Caco-2 (cell line): ENCODE results near the gene KLRK1. TPM values are rescaled to one million over a fixed set of nuclear protein-coding genes. Genes with fewer than 3 reads are reported as not detected.
"Not testable (repeated sequence)": the region's sequence is repeated elsewhere in the genome, so short reads cannot be mapped to it uniquely, and the experiment has no call there.

Experiments used
- BruUV-seq: library from RNA; stranded (reverse); fragments of 400-500 nt; replicated peaks from 2 replicates; lab custom pipeline; 2021; lab: Mats Ljungman, UMichigan
- CTCF ChIA-PET: fragments of 300-600 bp; sonication (Branson Sonifier 250); formaldehyde crosslinking; loops from one replicate; lab custom pipeline; 2022; ENCODE audit warnings: antibody characterized with exemption; lab: Charles Lee
- POLR2A ChIA-PET: fragments of 300-600 bp; sonication (Branson Sonifier 250); formaldehyde crosslinking; loops from one replicate; lab custom pipeline; 2022; ENCODE audit warnings: antibody characterized with exemption; lab: Charles Lee
- DNase-seq, 2 experiments: peaks; one replicate each; pipeline versions ENCODE4 v3.0.0 to v3.0.0-alpha.2; 2020 to 2022
- H3K27me3 ChIP-seq: replicated peaks from 2 replicates; pipeline ENCODE4 v1.6.0; 2011; ENCODE audit warnings: low read length; ENCODE audit not compliant: control insufficient read depth, insufficient read depth
- H3K36me3 ChIP-seq: 2 replicates; pipeline ENCODE4 v1.5.1; 2011; ENCODE audit warnings: low read length; ENCODE audit not compliant: control insufficient read depth, insufficient read depth
- H3K4me1 ChIP-seq: fragments of 250-450 bp; sonication (Bioruptor Pico); 2 replicates; pipeline ENCODE4 v1.5.1; 2020; ENCODE audit warnings: mild to moderate bottlenecking
- H3K4me3 ChIP-seq: 2 replicates; pipeline ENCODE4 v1.5.1; 2011; ENCODE audit warnings: low read depth, mild to moderate bottlenecking, control low read depth, low read length
- H3K9me3 ChIP-seq: fragments of 250-450 bp; sonication (Bioruptor Pico); 2 replicates; pipeline ENCODE4 v1.5.1; 2020; ENCODE audit warnings: mild to moderate bottlenecking, moderate library complexity
- H3K27ac Mint-ChIP-seq: one replicate; pipeline ENCODE4 v1.8.0; 2022; ENCODE audit warnings: mixed read lengths; ENCODE audit not compliant: unreplicated experiment
- H3K27me3 Mint-ChIP-seq: one replicate; pipeline ENCODE4 v1.8.0; 2022; ENCODE audit warnings: mixed read lengths; ENCODE audit not compliant: insufficient read depth, unreplicated experiment
- H3K36me3 Mint-ChIP-seq: one replicate; pipeline ENCODE4 v1.8.0; 2022; ENCODE audit warnings: mild to moderate bottlenecking, mixed read lengths; ENCODE audit not compliant: insufficient read depth, unreplicated experiment
- H3K4me1 Mint-ChIP-seq: one replicate; pipeline ENCODE4 v1.8.0; 2022; ENCODE audit warnings: low read depth, mixed read lengths; ENCODE audit not compliant: unreplicated experiment
- H3K4me3 Mint-ChIP-seq: one replicate; pipeline ENCODE4 v1.8.0; 2022; ENCODE audit warnings: mild to moderate bottlenecking, moderate library complexity, mixed read lengths; ENCODE audit not compliant: unreplicated experiment
- H3K9me3 Mint-ChIP-seq: one replicate; pipeline ENCODE4 v1.8.0; 2022; ENCODE audit warnings: mixed read lengths; ENCODE audit not compliant: unreplicated experiment
- CTCF ChIP-seq, 2 experiments: fragments of 200-600 bp in 1 of 2; IDR thresholded peaks; 1 replicate in 1 of 2; 2 replicates in 1 of 2; pipeline versions ENCODE4 v1.5.1 to v1.8.0; 2011 to 2022; ENCODE audit warnings: antibody characterized with exemption in 1 of 2, control low read depth in 1 of 2, inconsistent platforms in 1 of 2, low read depth in 1 of 2, low read length in 1 of 2, mild to moderate bottlenecking in 1 of 2, moderate library complexity in 1 of 2; ENCODE audit not compliant: insufficient read depth in 1 of 2, severe bottlenecking in 1 of 2, unreplicated experiment in 1 of 2
- intact Hi-C: fragments of 100-400 bp; cut with micrococcal nuclease; formaldehyde crosslinking; loops from one replicate; pipeline ENCODE4 v1.10.0; 2022; ENCODE audit not compliant: unreplicated experiment
- total RNA-seq: library from RNA; stranded (reverse); gene quantifications from 2 replicates; pipeline ENCODE4 v1.2.3, GENCODE V29; 2022

Gene KLRK1
- total RNA-seq, 1 experiment from 2014 or later, result 0.18 TPM

GRCh38 chr12:10422159-10422558 is 32.3 kb upstream of the KLRK1 start:
- H3K36me3 ChIP-seq, H3K9me3 ChIP-seq, H3K27me3 Mint-ChIP-seq, H3K4me3 Mint-ChIP-seq, CTCF ChIA-PET, H3K4me3 ChIP-seq, H3K36me3 Mint-ChIP-seq, H3K4me1 Mint-ChIP-seq, H3K27ac Mint-ChIP-seq, BruUV-seq, H3K27me3 ChIP-seq, H3K9me3 Mint-ChIP-seq, POLR2A ChIA-PET, H3K4me1 ChIP-seq, intact Hi-C loops: not testable (repeated sequence)
- DNase-seq, result peak; percentile 67 to 72

GRCh38 chr12:10420334-10420733 is 30.5 kb upstream of the KLRK1 start, which contains the start of gene KLRC3:
KLRC3 (minus strand) TSS chr12:10420595; CDS start chr12:10420550, 45 bp downstream.
- H3K36me3 Mint-ChIP-seq, CTCF ChIA-PET, H3K4me1 Mint-ChIP-seq, H3K9me3 ChIP-seq, H3K4me3 Mint-ChIP-seq, H3K4me3 ChIP-seq, H3K4me1 ChIP-seq, intact Hi-C loops, H3K9me3 Mint-ChIP-seq, H3K27me3 Mint-ChIP-seq, H3K27ac Mint-ChIP-seq, BruUV-seq, H3K36me3 ChIP-seq, POLR2A ChIA-PET, DNase-seq, H3K27me3 ChIP-seq: not testable (repeated sequence)

- no peak within 1 kb of the TSS for H3K4me3 Mint-ChIP-seq
Measured at GRCh38 chr12:10409392-10409791, 19.6 kb upstream of the KLRK1 start, which contains the start of gene KLRC4. KLRC4 (minus strand) TSS chr12:10409757; CDS start chr12:10409575, 182 bp downstream.

GRCh38 chr12:10408842-10409241 is 19.0 kb upstream of the KLRK1 start:
- no peak for TF ChIP-seq CTCF (IDR thresholded peaks at IDR 0.05; ENCODE audit: insufficient read depth in 1 of 2, low read depth in 1 of 2, low read length in 1 of 2, severe bottlenecking in 1 of 2, unreplicated experiment in 1 of 2)
- H3K27me3 Mint-ChIP-seq, result no peaks in the 10 kb centered on the region
- ChIA-PET CTCF (no interaction called here), POLR2A (no interaction called here)
- H3K4me1 Mint-ChIP-seq, result peaks cover 5% of the 10 kb centered on the region
- H3K27me3 ChIP-seq, result no peaks in the 10 kb centered on the region
- H3K9me3 Mint-ChIP-seq, result no peaks in the 10 kb centered on the region
- no peaks in the 10 kb centered on the region for H3K36me3 Mint-ChIP-seq
- H3K27ac Mint-ChIP-seq, result no peak overlapping the region
- BruUV-seq, result no TSS peak
- DNase-seq, result no peak
- no peak overlapping the region for H3K4me3 ChIP-seq
- H3K9me3 ChIP-seq, result no peaks in the 10 kb centered on the region
- H3K4me3 Mint-ChIP-seq, result no peak overlapping the region
- intact Hi-C loops, result no loop called here
- no peaks in the 10 kb centered on the region for H3K36me3 ChIP-seq
- H3K4me1 ChIP-seq, result no peaks in the 10 kb centered on the region

More at GRCh38 chr12:10409392-10409791, 19.6 kb upstream of the KLRK1 start, which contains the start of gene KLRC4:
- Histone ChIP-seq H3K36me3 (no peaks in the 10 kb centered on the region), H3K4me3 (no peak within 1 kb of the TSS), H3K9me3 (no peaks in the 10 kb centered on the region), H3K27me3 (no peaks in the 10 kb centered on the region), H3K4me1 (no peaks in the 10 kb centered on the region)
- TF ChIP-seq CTCF (IDR thresholded peaks at IDR 0.05; ENCODE audit: insufficient read depth in 1 of 2, low read depth in 1 of 2, low read length in 1 of 2, severe bottlenecking in 1 of 2, unreplicated experiment in 1 of 2), result no peak
- intact Hi-C loops, result no loop called here
- ChIA-PET POLR2A (no interaction called here), CTCF (no interaction called here)
- Mint-ChIP-seq H3K27me3 (no peaks in the 10 kb centered on the region), H3K27ac (no peak within 1 kb of the TSS), H3K36me3 (no peaks in the 10 kb centered on the region), H3K9me3 (no peaks in the 10 kb centered on the region), H3K4me1 (peaks cover 5% of the 10 kb centered on the region)
- DNase-seq, result no peak
- BruUV-seq, result no TSS peak
